Stomach (tissue), 4 donors: ENCODE results near the gene NXPH1.

Source experiments
- POLR2A ChIP-seq, 4 donors: fragments of 450-650 bp; IDR thresholded peaks; one replicate each; pipeline ENCODE4 v1.6.1; 2016; ENCODE audit warnings: antibody characterized with exemption in 4 of 4, control low read depth in 2 of 4, mild to moderate bottlenecking in 1 of 4, moderate library complexity in 1 of 4
- TF ChIP-seq, protein P1 (sequence below), 7 experiments: fragments of 450-650 bp in 4 of 7; fragments of 200-600 bp in 3 of 7; sonication (generic) in 3 of 7; IDR thresholded peaks; one replicate each; pipeline ENCODE4 v1.5.1; 2016 to 2019; ENCODE audit warnings: antibody characterized with exemption in 7 of 7, control low read depth in 2 of 7, mild to moderate bottlenecking in 1 of 7

DNA sequence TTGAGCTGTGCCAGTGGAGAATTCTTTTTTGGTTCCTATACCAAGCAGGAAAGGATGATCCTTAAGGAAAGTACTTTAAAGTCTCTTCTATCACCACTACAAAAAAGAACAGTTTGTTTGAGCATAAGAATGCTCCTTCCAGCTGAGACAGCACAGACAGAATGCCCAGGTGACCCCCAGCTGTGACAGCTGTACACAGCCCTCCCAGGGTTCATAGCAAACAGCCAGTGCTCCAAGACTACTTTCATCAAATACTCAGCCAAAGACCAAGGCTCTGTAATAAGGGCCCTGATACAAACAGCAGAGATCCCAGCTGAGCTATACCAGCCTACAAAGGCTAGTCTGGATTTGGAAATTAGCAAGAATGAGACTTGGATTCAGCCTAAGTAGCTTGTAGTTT is 65.7 kb downstream of the NXPH1 start:
- TF ChIP-seq, protein P1, sequence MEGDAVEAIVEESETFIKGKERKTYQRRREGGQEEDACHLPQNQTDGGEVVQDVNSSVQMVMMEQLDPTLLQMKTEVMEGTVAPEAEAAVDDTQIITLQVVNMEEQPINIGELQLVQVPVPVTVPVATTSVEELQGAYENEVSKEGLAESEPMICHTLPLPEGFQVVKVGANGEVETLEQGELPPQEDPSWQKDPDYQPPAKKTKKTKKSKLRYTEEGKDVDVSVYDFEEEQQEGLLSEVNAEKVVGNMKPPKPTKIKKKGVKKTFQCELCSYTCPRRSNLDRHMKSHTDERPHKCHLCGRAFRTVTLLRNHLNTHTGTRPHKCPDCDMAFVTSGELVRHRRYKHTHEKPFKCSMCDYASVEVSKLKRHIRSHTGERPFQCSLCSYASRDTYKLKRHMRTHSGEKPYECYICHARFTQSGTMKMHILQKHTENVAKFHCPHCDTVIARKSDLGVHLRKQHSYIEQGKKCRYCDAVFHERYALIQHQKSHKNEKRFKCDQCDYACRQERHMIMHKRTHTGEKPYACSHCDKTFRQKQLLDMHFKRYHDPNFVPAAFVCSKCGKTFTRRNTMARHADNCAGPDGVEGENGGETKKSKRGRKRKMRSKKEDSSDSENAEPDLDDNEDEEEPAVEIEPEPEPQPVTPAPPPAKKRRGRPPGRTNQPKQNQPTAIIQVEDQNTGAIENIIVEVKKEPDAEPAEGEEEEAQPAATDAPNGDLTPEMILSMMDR (IDR thresholded peaks at IDR 0.05) = no peak
- no peak for TF ChIP-seq POLR2A (IDR thresholded peaks at IDR 0.05)
